T-helper 2 cell treated with Interferon-gamma antibody and Interleukin-4, amounts not matched to agents 100 ng/mL and 5 ng/mL, for 36 hours (primary cell): ENCODE measurements around the gene TEX12. TPM values are rescaled to one million over a fixed set of nuclear protein-coding genes. Genes with fewer than 3 reads are reported as not detected.
"Not testable (repeated sequence)": the region's sequence is repeated elsewhere in the genome, so short reads cannot be mapped to it uniquely, and the experiment has no call there.

Experiments used
- intact Hi-C: fragments of 100-400 bp; cut with micrococcal nuclease; formaldehyde crosslinking; loops from one replicate; pipeline ENCODE4 v1.15.1; 2023
- total RNA-seq: library from RNA; stranded (reverse); gene quantifications from 2 replicates; pipeline ENCODE4 v1.2.3, GENCODE V29; 2022

Gene TEX12
- total RNA-seq, 1 donor from 2014 or later: not detected

DNA sequence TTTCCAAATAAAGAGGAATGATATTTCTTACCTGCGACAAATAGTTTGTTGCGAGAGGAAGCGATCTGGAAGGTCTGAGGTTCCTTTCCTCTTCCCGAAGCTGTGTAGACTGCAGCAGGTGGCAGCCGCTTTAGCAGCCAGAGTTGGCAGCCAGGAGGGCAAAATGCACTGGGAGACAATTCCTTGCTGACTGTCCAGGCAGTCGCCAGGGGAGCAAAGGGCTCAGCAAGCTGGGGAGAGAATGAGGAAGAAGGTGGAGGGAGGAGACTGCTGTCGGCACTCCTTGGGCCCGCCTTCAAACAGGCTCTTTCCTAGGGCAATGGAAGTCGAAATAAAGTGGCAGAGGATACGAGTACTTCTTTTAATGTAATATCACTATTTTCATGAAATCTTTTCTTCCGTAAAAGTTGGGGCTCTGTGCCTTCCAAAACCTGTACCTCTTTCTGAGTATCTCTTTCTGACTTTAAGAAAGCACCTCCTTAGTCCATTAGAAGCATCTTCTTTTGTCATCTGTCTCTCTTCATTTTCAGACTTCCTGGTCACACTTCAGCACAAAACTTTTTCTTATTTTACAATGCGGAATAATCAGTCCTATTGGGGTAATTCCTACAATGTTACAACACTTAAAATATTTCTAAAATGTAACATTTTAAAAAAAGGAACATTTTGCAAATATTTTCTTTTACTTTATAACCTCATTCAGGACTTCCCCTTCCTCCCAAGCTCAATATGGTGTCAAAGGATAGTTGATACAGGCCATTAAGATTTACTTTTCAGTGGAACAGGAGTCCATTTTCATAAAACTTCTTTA lies 3.1 kb upstream of the TEX12 start, which contains the start of gene IL18:
IL18 (minus strand) TSS at position 220 of the 811 bp plus-strand sequence. CDS start 9,041 bp downstream, outside the sequence.
- intact Hi-C loops: no loop called here

DNA sequence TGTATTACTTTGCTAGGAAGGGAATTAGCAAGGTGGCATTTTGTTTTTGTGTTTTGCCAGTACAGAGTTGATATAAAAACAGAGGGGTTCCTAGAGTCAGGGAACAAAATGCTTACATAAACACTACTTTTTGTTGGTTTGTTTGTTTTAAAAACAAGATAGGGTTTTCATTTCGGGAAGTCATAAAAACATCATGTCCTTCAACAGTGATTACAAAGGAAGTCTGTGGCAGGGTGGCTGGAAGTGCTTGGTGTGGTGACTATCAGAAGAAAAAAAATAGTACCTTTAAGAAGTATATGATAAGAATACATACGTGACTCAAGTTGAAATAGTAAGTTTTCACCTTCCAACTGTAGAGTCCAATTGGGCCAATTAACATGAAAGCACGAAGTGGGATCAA lies 2.1 kb upstream of the TEX12 start:
- intact Hi-C loops: no loop called here

DNA sequence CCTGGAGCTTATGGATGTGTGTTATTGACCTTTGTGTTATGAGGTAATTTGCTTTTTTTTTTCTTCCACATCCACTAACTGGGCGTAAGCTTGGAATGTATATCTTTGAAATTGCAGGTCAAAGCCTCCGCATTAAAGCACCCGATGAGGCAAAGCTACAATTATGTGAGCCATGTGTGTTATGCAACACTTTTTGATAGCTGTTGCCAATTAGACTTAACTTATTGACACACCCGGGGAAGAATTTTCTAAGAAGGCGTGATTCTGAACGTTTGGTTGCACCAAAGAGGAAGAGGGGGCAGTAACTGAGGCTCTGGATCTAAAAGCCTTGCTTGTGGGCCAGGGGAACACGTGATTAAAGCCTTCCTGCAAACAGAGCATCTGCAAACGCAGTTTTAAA lies 610 bp upstream of the TEX12 start:
- intact Hi-C loops: no loop called here

DNA sequence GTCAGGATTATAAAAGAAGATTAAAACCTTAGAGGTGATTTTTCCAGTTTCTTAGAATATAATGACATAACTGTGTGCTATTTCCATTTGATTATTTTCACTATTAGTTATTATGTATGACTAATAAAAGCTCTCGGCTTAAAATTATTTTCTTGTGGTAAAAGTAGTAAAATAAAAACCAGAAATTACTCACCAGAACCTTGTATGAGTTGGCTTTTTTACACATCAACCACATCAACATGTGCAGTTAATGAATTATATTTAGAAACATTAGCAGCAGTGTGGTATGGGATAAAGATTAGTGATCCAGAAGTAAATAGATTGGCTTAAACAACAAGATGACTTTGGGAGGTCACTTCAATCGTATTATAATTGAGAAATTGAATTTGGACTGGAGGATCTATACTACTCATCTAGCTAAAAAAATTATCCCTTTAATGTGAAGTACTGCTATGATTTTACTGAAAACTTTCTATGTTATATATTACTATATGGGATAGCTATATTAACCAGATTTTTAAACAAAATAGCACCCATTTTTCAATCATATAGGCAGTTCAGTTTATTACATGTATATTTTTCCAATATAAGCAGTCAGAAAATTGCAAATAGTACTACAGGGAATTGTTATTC lies 5.3 kb downstream of the TEX12 start:
- intact Hi-C loops: no loop called here

DNA sequence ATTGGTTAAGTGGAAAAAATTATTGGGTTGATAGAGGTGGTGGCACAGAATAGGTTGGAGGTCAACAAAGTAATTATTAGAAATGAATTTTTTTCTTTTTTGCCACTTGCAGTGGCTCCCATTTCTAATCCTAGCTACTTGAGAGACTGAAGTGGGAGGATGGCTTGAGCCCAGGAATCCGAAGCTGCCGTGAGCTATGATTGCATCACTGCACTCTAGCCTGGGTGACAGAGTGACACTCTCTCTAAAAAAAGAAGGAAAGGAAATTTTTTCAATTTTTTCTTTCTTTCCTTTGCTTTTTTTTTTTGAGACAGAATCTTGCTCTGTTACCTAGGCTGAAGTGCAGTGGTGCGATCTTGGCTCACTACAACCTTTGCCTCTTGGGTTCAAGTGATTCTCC lies 6.0 kb downstream of the TEX12 start:
- intact Hi-C loops: no loop called here

DNA sequence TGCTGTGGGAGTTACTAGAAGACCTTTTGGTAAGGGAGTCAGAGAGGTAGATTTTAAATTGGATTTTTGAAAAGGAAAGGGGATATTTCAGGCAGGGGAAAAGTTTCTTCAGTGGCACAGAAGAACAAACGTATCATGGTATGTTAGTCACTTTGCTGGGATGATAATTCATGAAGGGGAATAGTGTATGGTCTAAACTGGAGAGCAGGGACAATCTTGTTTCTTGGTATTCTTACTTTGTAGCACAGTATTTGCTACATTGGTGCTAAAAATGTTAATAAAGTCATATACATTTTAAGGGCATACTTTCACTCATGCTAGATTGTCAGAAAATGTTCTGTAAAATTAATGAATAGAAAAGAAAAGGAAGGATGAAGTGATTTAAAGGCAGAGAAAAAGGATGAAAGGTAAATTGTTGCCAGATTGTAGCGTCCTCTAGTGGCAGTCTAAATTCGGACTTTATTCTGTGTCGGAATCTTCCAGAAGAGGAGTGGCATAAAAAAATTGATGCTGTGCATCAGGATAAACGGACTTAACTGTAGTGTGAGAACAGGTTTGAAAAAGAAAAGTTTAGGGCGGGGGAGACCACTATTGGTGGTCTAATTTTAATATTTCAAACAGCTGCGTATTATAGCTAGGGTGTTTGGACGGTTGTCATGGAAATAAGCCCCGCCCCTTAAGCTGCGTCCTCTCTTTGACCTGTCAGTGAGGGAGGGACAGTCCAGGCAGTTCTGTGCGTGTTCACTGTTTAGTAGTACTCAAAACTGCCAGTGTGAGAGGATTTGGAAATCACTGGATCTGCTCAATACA lies 7.8 kb downstream of the TEX12 start, which contains the start of gene BCO2:
BCO2 (plus strand) TSS at position 724 of the 810 bp plus-strand sequence. CDS start 90 bp downstream, outside the sequence.
- intact Hi-C loops: loop anchor here (5.0 kb wide), 2 partner anchors 63 to 243 kb away; no protein-coding TSS in a partner anchor

DNA sequence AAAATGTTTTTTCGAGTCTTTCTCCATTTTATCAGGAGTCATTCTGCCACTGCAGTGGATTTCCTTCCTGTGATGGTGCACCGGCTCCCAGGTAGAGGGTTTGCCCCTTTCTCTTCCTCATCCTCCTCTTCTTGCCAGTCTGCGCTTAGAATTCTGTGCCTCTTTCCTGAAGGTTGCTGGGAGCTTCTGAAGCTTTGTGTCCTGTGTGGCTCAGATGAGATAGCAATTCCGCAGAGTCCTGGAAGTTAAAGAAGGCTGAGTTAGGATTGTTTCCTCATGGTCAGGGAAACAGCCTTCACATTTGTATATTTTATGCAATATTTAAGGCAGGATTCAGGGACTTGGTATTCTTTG lies 8.4 kb downstream of the TEX12 start:
- intact Hi-C loops: loop anchor here (5.0 kb wide), 2 partner anchors 63 to 243 kb away; no protein-coding TSS in a partner anchor

DNA sequence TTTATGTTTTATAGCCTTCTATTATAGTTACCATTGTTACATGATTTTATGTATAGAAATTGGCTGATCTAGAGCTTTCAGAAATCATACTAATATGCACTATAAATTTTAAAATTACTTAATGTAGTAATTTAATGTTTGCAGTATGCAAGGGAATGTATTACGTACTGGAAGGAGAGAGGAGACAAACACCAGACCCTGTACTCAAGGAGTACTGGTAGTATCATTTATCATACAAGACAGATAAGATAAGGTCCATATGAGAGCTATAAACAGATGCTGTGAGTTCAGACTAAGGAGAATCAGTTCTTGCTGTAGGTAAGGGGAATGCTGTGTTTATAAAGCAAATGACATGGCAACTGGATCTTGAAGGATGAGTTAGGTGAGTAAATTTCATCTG lies 8.9 kb downstream of the TEX12 start:
- intact Hi-C loops: loop anchor here (5.0 kb wide), 2 partner anchors 64 to 244 kb away; no protein-coding TSS in a partner anchor

DNA sequence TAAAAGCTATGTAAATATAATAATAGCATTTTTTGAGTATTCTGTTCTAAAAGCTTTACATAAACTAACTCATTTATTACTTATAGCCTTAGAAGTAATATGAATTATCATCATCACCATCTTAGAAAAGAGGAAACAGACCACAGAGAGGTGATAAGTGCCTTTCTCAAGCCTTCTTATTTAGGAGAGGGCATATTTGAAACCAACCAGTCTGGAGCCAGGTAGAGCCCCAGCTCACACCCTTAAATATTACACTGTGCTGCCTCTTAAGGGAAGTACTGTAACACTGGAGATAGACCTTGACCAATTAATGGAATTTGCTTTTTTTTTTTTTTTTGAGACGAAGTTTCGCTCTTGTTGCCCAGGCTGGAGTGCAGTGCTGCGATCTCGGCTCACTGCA lies 10.4 kb downstream of the TEX12 start:
- intact Hi-C loops: loop anchor here (5.0 kb wide), 2 partner anchors 65 to 245 kb away; no protein-coding TSS in a partner anchor

DNA sequence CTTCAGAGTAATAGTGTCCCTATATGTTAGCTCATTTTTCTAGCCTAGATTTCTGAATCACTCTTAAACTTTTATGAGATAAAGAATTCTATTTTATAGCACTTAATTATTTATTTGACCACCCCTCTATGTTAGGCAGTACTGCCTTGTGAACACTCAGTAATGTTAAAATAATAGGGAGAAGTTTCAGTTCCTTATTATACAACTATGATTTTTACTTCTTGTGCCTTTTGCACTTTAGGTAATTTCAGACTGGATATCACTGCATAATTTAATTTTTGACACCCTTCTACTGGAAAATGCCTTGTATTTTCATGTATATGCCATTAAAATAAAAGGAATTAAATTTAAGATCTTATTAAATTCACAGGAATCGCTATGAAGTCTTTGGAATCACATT lies 11.3 kb downstream of the TEX12 start:
- intact Hi-C loops: loop anchor here (5.0 kb wide), 2 partner anchors 66 to 246 kb away; no protein-coding TSS in a partner anchor

DNA sequence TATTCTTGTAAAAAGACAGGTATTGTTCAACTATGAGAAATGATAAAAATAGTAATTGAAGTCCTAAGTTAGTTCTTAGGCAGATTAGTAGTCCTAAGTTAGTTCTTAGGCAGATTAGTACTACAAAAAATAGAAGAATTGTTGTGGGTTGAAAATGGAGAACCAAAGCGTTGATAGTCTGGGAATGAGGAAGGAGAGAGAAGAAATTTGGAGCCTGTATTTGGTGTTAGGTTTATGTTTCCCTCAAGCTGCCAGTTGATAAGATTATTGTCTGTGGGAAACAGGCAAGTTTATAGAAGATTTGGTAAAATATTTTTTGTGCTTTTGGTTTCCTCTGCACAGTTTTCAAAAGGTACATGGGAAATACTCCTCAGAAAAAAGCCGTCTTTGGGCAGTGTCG lies 11.8 kb downstream of the TEX12 start:
- intact Hi-C loops: loop anchor here (5.0 kb wide), 2 partner anchors 67 to 247 kb away; no protein-coding TSS in a partner anchor

DNA sequence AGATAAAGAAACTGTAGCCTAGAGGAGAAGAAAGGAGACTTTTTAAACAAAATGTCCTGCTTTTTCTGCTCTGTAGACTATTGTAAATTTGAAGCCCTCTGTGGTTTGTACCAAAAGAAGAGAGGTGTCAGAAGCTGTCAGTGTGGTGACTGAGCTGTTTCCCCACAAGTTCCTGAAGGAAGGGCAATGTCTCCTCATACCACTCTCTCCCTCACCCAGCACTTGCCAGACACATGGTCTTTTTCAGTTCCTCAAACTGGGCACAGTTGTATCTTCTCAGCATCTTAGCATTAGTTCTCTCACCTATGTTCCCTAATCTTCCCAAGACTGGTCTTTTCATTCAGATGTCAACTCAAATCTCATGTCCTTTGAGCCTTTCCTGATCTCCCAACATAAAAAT lies 12.4 kb downstream of the TEX12 start:
- intact Hi-C loops: loop anchor here (5.0 kb wide), 2 partner anchors 67 to 247 kb away; no protein-coding TSS in a partner anchor

DNA sequence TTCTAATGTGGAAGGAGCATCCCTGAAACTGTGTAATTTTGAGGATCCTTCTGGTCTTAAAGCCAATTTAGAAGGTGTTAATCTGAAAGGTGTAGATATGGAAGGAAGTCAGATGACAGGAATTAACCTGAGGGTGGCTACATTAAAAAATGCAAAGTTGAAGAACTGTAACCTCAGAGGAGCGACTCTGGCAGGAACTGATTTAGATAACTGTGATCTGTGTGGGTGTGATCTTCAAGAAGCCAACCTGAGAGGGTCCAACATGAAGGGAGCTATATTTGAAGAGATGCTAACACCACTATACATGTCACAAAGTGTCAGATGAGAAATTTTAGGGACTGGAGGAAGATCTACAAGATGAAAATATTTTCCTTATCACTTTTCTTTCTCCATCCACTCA lies 15.7 kb downstream of the TEX12 start:
- intact Hi-C loops: no loop called here

DNA sequence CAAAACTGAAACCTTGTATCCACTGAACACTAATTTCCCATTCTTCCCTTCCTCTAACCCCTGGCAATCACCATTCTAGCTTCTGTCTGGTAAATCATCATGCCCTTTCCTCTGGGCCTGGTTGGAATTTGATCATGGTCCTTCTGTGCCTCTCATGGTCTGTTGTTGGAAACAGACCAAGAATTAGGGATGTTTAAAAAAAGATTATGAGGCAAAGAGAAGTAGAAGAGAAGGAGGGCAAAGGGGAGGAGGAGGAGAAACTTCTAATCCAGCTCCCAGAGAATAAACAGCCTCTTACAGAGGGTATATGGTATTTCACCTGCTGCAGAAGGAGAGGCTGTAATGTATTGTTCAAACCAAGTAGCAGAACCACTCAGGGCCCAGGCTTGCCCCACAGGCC lies 18.7 kb downstream of the TEX12 start:
- intact Hi-C loops: no loop called here

DNA sequence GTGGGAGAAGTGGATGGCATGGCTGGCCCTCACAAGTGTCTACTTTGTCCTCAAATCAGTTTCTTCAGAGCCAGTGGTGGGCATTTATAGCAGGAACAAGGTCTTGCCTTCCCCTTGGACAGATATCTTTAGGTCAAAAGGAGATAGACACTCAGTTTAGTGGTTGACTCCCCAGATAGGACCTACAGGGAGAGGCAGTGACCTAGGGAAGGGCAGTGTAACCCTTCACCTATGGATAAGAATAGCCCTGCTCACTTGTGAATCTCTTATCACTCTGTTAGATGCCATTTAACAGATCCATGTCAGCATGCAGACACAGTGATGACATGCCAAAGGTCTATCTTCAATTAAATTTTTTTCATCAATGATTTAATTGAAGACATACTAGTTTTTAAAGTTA lies 19.1 kb downstream of the TEX12 start:
- intact Hi-C loops: no loop called here

DNA sequence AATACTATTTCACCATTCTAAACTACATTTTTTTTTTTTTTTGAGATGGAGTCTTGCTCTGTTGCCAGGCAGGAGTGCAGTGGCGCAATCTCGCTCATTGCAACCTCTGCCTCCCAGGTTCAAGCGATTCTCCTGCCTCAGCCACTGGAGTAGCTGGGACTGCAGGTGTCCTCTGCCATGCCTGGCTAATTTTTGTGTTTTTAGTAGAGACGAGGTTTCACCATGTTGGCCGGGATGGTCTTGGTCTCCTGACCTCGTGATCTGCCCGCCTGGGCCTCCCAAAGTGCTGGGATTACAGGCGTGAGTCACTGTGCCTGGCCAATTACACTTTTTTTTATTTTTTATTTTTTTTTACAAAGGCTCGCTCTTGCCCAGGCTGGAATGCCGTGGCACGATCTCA lies 27.9 kb downstream of the TEX12 start:
- intact Hi-C loops: not testable (repeated sequence)

DNA sequence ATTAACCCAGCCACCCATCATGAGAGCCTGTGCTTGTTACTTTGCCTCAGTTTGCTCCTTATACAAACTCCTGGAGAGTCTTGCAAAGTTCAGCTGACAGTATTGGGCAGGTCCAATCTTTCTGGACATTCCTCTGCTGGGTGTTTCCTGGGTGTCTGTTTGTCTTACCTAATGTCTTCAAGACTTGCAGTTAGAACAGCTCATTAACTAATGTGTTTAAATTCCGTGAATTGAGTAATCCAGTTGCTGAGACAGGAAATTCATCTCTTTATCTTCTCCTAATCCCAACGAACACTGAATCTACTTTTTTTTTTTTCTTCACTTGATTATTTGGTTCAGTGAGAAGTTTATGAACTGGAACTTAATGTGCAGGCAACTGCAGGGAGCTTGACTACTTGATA lies 28.8 kb downstream of the TEX12 start:
- intact Hi-C loops: no loop called here

DNA sequence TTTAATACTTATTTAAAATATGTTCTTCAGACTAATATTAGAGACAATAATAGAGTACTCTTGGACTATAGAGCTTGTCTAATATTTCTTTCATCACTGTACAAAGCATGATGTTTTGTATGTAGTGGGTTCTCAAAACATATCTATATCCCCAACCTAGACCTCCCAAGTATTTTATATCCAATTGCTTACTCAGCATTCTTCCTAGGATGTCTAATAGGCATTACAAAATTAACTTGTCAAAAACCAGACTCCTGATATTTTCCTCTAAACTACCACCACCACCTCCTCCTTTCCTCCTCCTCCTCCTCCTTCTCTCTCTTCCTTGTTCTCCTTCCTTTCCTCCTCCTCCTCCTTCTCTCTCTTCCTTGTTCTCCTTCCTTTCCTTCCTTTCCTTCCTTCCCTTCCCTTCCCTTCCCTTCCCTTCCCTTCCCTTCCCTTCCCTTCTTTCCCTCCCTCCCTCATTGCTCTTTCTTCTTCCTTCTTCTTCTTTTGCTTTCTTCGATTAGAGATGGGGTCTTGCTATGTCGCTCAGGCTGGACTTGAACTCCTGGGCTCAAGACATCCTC lies 29.4 kb downstream of the TEX12 start:
- intact Hi-C loops: no loop called here

DNA sequence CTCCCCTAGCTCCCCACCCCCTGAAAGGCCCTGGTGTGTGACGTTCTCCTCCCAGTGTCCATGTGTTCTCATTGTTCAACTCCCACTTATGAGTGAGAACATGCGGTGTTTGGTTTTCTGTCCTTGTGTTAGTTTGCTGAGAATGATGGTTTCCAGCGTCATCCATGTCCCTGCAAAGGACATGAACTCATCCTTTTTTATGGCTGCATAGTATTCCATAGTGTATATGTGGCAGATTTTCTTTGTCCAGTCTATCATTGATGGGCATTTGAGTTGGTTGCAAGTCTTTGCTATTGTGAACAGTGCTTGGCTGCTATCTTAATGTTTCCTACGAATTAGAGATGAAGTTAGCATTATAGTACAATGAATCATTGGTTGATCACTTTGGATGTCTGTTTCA lies 31.9 kb downstream of the TEX12 start:
- intact Hi-C loops: not testable (repeated sequence)

DNA sequence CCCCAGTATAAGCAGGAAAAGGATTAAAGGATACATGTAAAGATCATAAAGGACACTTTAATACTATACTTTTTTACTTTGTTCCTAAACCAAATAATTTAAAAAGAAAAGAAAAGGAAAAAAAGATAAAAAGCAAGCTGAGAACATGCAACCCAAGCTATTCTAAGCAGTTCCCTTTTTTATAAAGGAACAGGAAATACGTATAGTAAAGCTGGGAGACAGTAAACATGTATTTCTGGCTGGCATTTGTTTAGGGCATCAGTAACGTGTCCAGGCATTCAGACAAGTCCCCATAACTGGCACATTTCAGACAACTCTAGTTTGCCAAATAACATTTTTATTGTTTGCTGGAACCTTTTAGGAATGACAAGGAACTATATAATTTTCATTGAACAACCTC lies 33.1 kb downstream of the TEX12 start:
- intact Hi-C loops: no loop called here

DNA sequence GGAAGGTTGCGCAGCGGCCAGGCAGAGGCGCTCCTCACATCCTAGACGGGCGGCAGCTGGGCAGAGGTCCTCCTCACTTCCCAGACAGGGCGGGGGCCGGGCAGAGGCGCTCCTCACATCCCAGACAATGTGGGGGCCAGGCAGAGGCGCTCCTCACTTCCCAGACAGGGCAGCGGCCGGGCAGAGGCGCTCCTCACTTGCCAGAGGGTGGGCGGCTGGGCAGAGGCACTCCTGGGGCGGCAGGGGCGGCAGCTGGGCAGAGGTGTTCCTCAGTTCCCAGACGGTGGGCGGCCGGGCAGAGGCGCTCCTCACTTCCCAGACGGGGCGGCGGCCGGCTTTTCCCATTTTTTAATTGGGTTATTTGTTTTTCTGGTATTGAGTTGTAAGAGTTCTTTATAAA lies 38.9 kb downstream of the TEX12 start:
- intact Hi-C loops: no loop called here
